Subcutaneous abdominal adipose tissue (tissue), 5 donors: ENCODE measurements around the gene SVBP.
A peak's percentile ranks its signal among the peaks of the same experiment; 100 is the strongest.

Source experiments
- H3K27ac ChIP-seq: one replicate; pipeline ENCODE4 v1.7.0; 2013; ENCODE audit warnings: low read depth, mild to moderate bottlenecking, inconsistent platforms, low read length, moderate library complexity
- H3K27me3 ChIP-seq, 5 donors: one replicate each; pipeline ENCODE4 v1.7.0; 2013; ENCODE audit warnings: low read length in 5 of 5, inconsistent platforms in 1 of 5; ENCODE audit not compliant: control insufficient read depth in 5 of 5, insufficient read depth in 4 of 5
- H3K36me3 ChIP-seq, 5 donors: one replicate each; pipeline ENCODE4 v1.7.0; 2013; ENCODE audit warnings: low read length in 5 of 5; ENCODE audit not compliant: control insufficient read depth in 5 of 5, insufficient read depth in 5 of 5
- H3K4me1 ChIP-seq, 5 donors: one replicate each; pipeline ENCODE4 v1.7.0; 2013; ENCODE audit warnings: low read length in 5 of 5, mild to moderate bottlenecking in 3 of 5, moderate library complexity in 1 of 5; ENCODE audit not compliant: control insufficient read depth in 5 of 5, insufficient read depth in 5 of 5
- H3K4me3 ChIP-seq, 5 donors: one replicate each; pipeline ENCODE4 v1.7.0; 2013; ENCODE audit warnings: low read length in 5 of 5, low read depth in 1 of 5
- H3K9ac ChIP-seq, 5 donors: one replicate each; pipeline ENCODE4 v1.7.0; 2013; ENCODE audit warnings: low read length in 5 of 5, mild to moderate bottlenecking in 4 of 5, moderate library complexity in 3 of 5
- H3K9me3 ChIP-seq, 5 donors: one replicate each; pipeline ENCODE4 v1.7.0; 2013; ENCODE audit warnings: low read length in 5 of 5; ENCODE audit not compliant: control insufficient read depth in 5 of 5
- donor health status: healthy.
- donor health status: healthy.
- donor health status: healthy.
- donor health status: healthy.
- donor health status: healthy.

The SVBP gene

GRCh38 chr1:42784547-42784945, 32.7 kb downstream of the SVBP start:
- Histone ChIP-seq H3K9me3 (no peaks in the 10 kb centered on the region), H3K4me1 (peaks cover 4 to 22% (median 18%) of the 10 kb centered on the region in 5 donors), H3K36me3 (peaks cover 0 to 14% (median 8%) of the 10 kb centered on the region in 5 donors), H3K4me3 (peak overlapping the region in 2 of 5 donors; percentile 61 to 71), H3K27ac (no peak overlapping the region), H3K9ac (peak overlapping the region in 2 of 5 donors; percentile 42 to 45), H3K27me3 (no peaks in the 10 kb centered on the region)

DNA sequence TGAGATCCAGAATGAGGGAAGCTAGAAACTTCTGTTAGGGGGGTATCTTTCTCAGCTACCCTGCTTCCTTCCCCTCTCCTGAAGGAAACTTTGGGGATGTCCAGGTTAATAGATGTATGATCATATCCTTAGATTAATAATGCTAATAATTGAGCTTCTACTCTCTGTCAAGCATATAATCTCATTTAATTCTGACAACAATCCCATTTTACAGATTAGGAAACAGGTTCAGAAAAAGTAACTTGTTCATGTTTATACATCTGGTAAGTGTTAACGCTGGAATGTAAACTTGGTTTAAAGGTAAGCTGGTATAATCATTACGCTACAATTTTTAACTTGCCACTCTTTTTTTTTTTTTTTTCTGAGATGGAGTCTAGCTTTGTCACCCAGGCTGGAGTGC, 34.1 kb downstream of the SVBP start:
- Histone ChIP-seq H3K4me3 (no peak overlapping the region), H3K36me3 (peaks cover 0 to 18% (median 8%) of the 10 kb centered on the region in 5 donors), H3K27ac (no peak overlapping the region)

GRCh38 chr1:42780176-42780575, 37.0 kb downstream of the SVBP start:
- Histone ChIP-seq H3K9me3 (no peaks in the 10 kb centered on the region), H3K4me3 (no peak overlapping the region), H3K4me1 (peaks cover 0 to 6% (median 5%) of the 10 kb centered on the region in 5 donors), H3K36me3 (peaks cover 16 to 42% (median 33%) of the 10 kb centered on the region in 5 donors), H3K27ac (no peak overlapping the region), H3K9ac (no peak overlapping the region), H3K27me3 (no peaks in the 10 kb centered on the region)

More for the DNA sequence above, 34.1 kb downstream of the SVBP start:
- no peaks in the 10 kb centered on the region for H3K9me3 ChIP-seq
- H3K9ac ChIP-seq: no peak overlapping the region
- H3K4me1 ChIP-seq: peaks cover 4 to 21% (median 17%) of the 10 kb centered on the region in 5 donors
- H3K27me3 ChIP-seq: no peaks in the 10 kb centered on the region

DNA sequence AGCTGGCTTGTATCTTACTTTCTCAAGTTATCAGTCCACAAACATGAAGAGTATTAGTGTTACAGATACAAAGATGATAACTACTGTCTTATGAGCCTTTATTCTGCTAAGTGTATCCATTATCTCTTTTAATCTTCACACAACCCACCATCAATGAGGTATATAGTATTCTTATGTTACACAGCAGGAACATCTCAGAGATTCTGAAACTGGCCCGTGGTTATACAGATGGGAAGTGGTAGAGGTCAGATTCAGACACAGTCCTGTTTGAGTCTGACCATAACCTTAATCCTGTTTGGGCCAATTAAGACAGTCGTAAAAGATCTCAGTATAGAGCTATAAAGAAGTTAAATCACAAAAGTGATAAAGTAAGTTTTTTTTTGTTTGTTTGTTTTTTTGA, 37.5 kb downstream of the SVBP start:
- Histone ChIP-seq H3K27me3 (no peaks in the 10 kb centered on the region), H3K4me1 (peaks cover 0 to 2% (median under 1%) of the 10 kb centered on the region in 5 donors)

DNA sequence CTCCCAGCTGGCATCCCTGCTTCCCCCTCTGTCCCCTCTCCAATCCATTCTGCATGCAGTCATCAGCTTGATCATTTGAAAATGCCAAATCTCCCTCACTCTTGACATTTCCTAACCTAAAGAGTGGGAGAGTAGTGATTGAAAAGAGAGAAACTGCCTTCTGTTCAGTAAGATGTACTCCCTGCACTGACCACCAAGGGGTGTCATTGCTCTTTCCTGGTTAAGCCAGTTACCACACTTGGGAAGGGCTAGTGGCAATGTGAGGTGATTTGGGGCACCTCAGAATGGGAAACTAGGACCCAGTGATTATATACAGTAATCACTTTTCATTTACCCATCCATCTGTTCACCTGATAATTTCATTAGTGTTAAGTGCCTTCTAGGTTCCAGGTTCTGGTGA, 39.3 kb downstream of the SVBP start:
- H3K27ac ChIP-seq: no peak overlapping the region
- H3K4me3 ChIP-seq: no peak overlapping the region
- H3K27me3 ChIP-seq: no peaks in the 10 kb centered on the region
- H3K4me1 ChIP-seq: no peaks in the 10 kb centered on the region
- H3K9me3 ChIP-seq: no peaks in the 10 kb centered on the region
- H3K36me3 ChIP-seq: peaks cover 26 to 60% (median 44%) of the 10 kb centered on the region in 5 donors
- H3K9ac ChIP-seq: peak overlapping the region in 1 of 5 donors; percentile 14

More for the DNA sequence above, 37.5 kb downstream of the SVBP start:
- Histone ChIP-seq H3K4me3 (no peak overlapping the region), H3K9me3 (no peaks in the 10 kb centered on the region), H3K27ac (no peak overlapping the region), H3K36me3 (peaks cover 20 to 47% (median 38%) of the 10 kb centered on the region in 5 donors), H3K9ac (no peak overlapping the region)

- Histone ChIP-seq H3K36me3 (peaks cover 26 to 56% (median 42%) of the 10 kb centered on the region in 5 donors), H3K9ac (no peak overlapping the region)
These were observed 40.7 kb downstream of the SVBP start for GRCh38 chr1:42776502-42776901.

GRCh38 chr1:42774928-42775526, 42.2 kb downstream of the SVBP start:
- Histone ChIP-seq H3K9ac (no peak overlapping the region), H3K9me3 (no peaks in the 10 kb centered on the region), H3K4me3 (no peak overlapping the region), H3K4me1 (no peaks in the 10 kb centered on the region), H3K36me3 (peaks cover 26 to 47% (median 36%) of the 10 kb centered on the region in 5 donors), H3K27ac (no peak overlapping the region), H3K27me3 (no peaks in the 10 kb centered on the region)

More at GRCh38 chr1:42776502-42776901, 40.7 kb downstream of the SVBP start:
- no peak overlapping the region for H3K27ac ChIP-seq
- no peak overlapping the region for H3K4me3 ChIP-seq
- no peaks in the 10 kb centered on the region for H3K9me3 ChIP-seq
- no peaks in the 10 kb centered on the region for H3K4me1 ChIP-seq
- no peaks in the 10 kb centered on the region for H3K27me3 ChIP-seq

GRCh38 chr1:42773420-42773819, 43.8 kb downstream of the SVBP start:
- H3K27me3 ChIP-seq: no peaks in the 10 kb centered on the region
- no peak overlapping the region for H3K27ac ChIP-seq
- H3K4me3 ChIP-seq: no peak overlapping the region
- no peak overlapping the region for H3K9ac ChIP-seq
- no peaks in the 10 kb centered on the region for H3K9me3 ChIP-seq
- peaks cover 26 to 45% (median 34%) of the 10 kb centered on the region in 5 donors for H3K36me3 ChIP-seq
- H3K4me1 ChIP-seq: peaks cover 0 to 5% (median 1%) of the 10 kb centered on the region in 5 donors

DNA sequence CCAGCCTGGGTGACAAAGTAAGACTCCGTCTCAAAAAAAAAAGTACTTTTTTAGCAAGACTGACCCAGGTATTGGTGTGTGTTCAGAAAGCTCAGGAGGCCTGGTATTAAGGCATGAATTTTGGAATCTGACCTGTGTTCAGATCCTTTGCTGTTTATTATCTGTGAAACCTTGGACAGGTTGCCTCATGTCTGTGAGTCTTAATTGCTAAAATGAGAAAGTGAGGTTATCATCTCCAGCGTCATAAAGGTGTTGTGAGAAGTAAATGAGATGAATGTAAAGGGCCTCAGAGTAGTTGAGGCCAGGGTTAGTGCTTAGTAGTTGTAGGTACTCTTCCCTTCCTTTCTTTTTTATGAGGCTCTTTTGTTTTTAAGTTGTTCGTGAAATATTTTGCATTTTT, 47.4 kb downstream of the SVBP start:
- no peak overlapping the region for H3K4me3 ChIP-seq
- H3K27me3 ChIP-seq: no peaks in the 10 kb centered on the region
- H3K9me3 ChIP-seq: no peaks in the 10 kb centered on the region
- H3K4me1 ChIP-seq: peaks cover 4 to 33% (median 29%) of the 10 kb centered on the region in 5 donors
- no peak overlapping the region for H3K27ac ChIP-seq
- no peak overlapping the region for H3K9ac ChIP-seq
- peaks cover 6 to 14% (median 7%) of the 10 kb centered on the region in 5 donors for H3K36me3 ChIP-seq

- Histone ChIP-seq H3K9ac (peak overlapping the region in 4 of 5 donors; percentile 96 to 99 (median 97)), H3K4me1 (peaks cover 4 to 37% (median 33%) of the 10 kb centered on the region in 5 donors), H3K27ac (no peak overlapping the region), H3K4me3 (peak overlapping the region; percentile 95 to 100 (median 99)), H3K27me3 (no peaks in the 10 kb centered on the region), H3K9me3 (no peaks in the 10 kb centered on the region), H3K36me3 (peaks cover 0 to under 1% (median 0%) of the 10 kb centered on the region in 5 donors)
These were observed 49.0 kb downstream of the SVBP start for GRCh38 chr1:42768172-42768571.
